HCEC 1CT (cell line): ENCODE data around the gene ALPP.

Source experiments
- DNase-seq: peaks from one replicate; pipeline ENCODE4 v3.0.0-alpha.2; 2017

ALPP gene

DNA sequence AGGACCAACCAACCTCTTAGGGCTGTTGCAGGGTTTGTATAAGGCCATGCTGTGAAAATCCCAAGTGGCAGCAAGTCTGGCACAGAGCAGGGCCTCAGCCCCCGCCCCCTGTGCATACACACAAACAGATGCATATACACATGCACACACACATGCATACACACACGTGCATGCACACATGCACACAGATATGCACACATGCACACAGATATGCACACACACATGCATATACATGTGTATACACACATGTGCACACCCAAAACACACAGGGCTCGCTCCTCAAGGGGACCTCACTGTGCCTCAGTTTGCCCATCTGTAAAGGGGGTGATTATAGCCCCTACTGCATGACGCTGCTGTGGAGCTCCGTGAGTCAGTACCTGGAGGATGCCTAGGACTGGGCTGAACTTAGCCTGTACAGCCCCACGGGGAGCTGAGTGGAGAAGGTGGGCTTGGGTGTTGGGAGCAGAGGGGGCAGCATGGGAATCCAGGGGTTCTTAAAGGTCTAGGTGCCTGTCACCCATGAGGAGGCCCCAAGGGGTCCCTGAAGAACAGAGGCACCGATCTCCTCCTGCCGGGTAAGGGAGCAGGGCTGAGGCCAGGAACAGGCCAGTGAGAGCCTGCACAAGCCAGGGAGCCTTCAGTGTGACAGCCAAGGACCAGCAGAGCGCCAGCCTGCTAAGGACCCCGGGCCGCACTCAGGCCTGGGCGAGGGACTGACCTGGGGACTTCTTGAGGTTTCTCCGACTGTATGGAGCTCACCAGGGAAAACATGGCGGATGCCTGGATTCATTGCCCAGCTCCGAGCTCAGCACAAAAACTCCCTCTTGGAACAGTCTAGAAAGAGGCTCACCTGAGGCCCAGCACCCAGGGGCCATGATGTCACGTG lies 53.4 kb downstream of the ALPP start:
- DNase-seq: no peak
